Spinal cord (tissue), 10 donors: ENCODE results near the gene DMRT1. TPM values are rescaled to one million over a fixed set of nuclear protein-coding genes. Genes with fewer than 3 reads are reported as not detected.

Experiments
- DNase-seq, 6 donors: peaks; one replicate each; pipeline versions ENCODE4 v3.0.0 to v3.0.0-alpha.2; 2013 to 2015; ENCODE audit warnings: low spot score in 6 of 6, low read depth in 4 of 6
- H3K27ac ChIP-seq: one replicate; pipeline ENCODE4 v1.5.1; 2013; ENCODE audit warnings: low read depth, low read length, control low read depth
- H3K27me3 ChIP-seq: one replicate; pipeline ENCODE4 v1.6.1; 2013; ENCODE audit warnings: low read length; ENCODE audit not compliant: control insufficient read depth, insufficient read depth
- H3K36me3 ChIP-seq: one replicate; pipeline ENCODE4 v1.6.1; 2013; ENCODE audit warnings: low read length; ENCODE audit not compliant: control insufficient read depth, insufficient read depth
- H3K4me1 ChIP-seq: one replicate; pipeline ENCODE4 v1.6.1; 2013; ENCODE audit warnings: low read length; ENCODE audit not compliant: control insufficient read depth, insufficient read depth
- H3K4me3 ChIP-seq: one replicate; pipeline ENCODE4 v1.5.1; 2013; ENCODE audit warnings: low read depth, low read length, control low read depth
- H3K9me3 ChIP-seq: one replicate; pipeline ENCODE4 v1.6.1; 2013; ENCODE audit warnings: low read length; ENCODE audit not compliant: control insufficient read depth, insufficient read depth
- WGBS: methylation state at CpG from one replicate; pipeline ENCODE4 v1.1.5; 2013; ENCODE audit warnings: missing lambda C conversion rate; ENCODE audit not compliant: insufficient coverage; 5-methylcytosine and 5-hydroxymethylcytosine counted together
- polyA plus RNA-seq, 2 donors: library from polyadenylated mRNA; unstranded; fragments of 120-200 nt; gene quantifications; one replicate each; pipeline ENCODE4 v1.2.1, GENCODE V29; 2013; ENCODE audit not compliant: insufficient read length in 2 of 2
- total RNA-seq, 2 donors: library from RNA; depleted of rRNA in 1 of 2; stranded (reverse); fragments of 120-200 nt in 1 of 2; fragments of >200 nt in 1 of 2; gene quantifications; one replicate each; pipeline versions ENCODE4 v1.2.3 to v1.2.4, GENCODE V29; 2013 to 2014
- donor health status: healthy.

DMRT1 gene
- total and polyA plus RNA-seq, 4 donors: 0.11 to 0.14 TPM; not detected in 2

- peak; percentile 33 to 86 (median 42) for DNase-seq
- no peak overlapping the region for H3K27ac ChIP-seq
- H3K4me1 ChIP-seq: peaks cover 6% of the 10 kb centered on the region
- H3K9me3 ChIP-seq: no peaks in the 10 kb centered on the region
- no peaks in the 10 kb centered on the region for H3K36me3 ChIP-seq
- no peaks in the 10 kb centered on the region for H3K27me3 ChIP-seq
- 58% methylated on average over 2 of the region's 8 CpGs for WGBS
- no peak overlapping the region for H3K4me3 ChIP-seq
Observed at GRCh38 chr9:806285-807156, 35.0 kb upstream of the DMRT1 start.

GRCh38 chr9:811106-811531 lies 30.4 kb upstream of the DMRT1 start:
- no peak overlapping the region for H3K4me3 ChIP-seq
- H3K9me3 ChIP-seq: no peaks in the 10 kb centered on the region
- no peak overlapping the region for H3K27ac ChIP-seq
- H3K36me3 ChIP-seq: no peaks in the 10 kb centered on the region
- 81% methylated on average over 3 of the region's 6 CpGs for WGBS
- no peak for DNase-seq
- H3K27me3 ChIP-seq: no peaks in the 10 kb centered on the region
- H3K4me1 ChIP-seq: peaks cover 6% of the 10 kb centered on the region

- Histone ChIP-seq H3K36me3 (no peaks in the 10 kb centered on the region), H3K27me3 (no peaks in the 10 kb centered on the region), H3K9me3 (no peaks in the 10 kb centered on the region), H3K4me3 (no peak overlapping the region), H3K27ac (no peak overlapping the region), H3K4me1 (no peaks in the 10 kb centered on the region)
- 43% methylated on average over 2 of the region's 3 CpGs for WGBS
- peak in 1 of 6 donors; percentile 27 for DNase-seq
Observed at GRCh38 chr9:818958-819357, 22.5 kb upstream of the DMRT1 start.

GRCh38 chr9:826500-827280 lies 14.8 kb upstream of the DMRT1 start:
- H3K27me3 ChIP-seq: no peaks in the 10 kb centered on the region
- no peaks in the 10 kb centered on the region for H3K36me3 ChIP-seq
- no peak overlapping the region for H3K27ac ChIP-seq
- 82% methylated on average over 19 of the region's 26 CpGs for WGBS
- no peak overlapping the region for H3K4me3 ChIP-seq
- no peaks in the 10 kb centered on the region for H3K9me3 ChIP-seq
- no peak for DNase-seq
- H3K4me1 ChIP-seq: no peaks in the 10 kb centered on the region

- H3K9me3 ChIP-seq: no peaks in the 10 kb centered on the region
- peaks cover 58% of the 10 kb centered on the region for H3K27me3 ChIP-seq
- WGBS: 17% methylated on average over 6 of the region's 7 CpGs
Observed at GRCh38 chr9:840343-840742, 1.2 kb upstream of the DMRT1 start.

GRCh38 chr9:842635-843426 lies 1.3 kb downstream of the DMRT1 start:
- H3K36me3 ChIP-seq: no peaks in the 10 kb centered on the region
- no peak overlapping the region for H3K27ac ChIP-seq
- H3K27me3 ChIP-seq: peaks cover 71% of the 10 kb centered on the region
- WGBS: 2% methylated on average over 54 of the region's 61 CpGs
- H3K4me3 ChIP-seq: no peak overlapping the region
- peak in 2 of 6 donors; percentile 28 to 39 for DNase-seq
- H3K9me3 ChIP-seq: no peaks in the 10 kb centered on the region
- H3K4me1 ChIP-seq: peaks cover 22% of the 10 kb centered on the region

More at GRCh38 chr9:840343-840742, 1.2 kb upstream of the DMRT1 start:
- no peak overlapping the region for H3K27ac ChIP-seq
- no peaks in the 10 kb centered on the region for H3K36me3 ChIP-seq
- H3K4me3 ChIP-seq: no peak overlapping the region
- DNase-seq: peak in 1 of 6 donors; percentile 17
- peaks cover 22% of the 10 kb centered on the region for H3K4me1 ChIP-seq

- Histone ChIP-seq H3K27ac (no peak overlapping the region), H3K9me3 (no peaks in the 10 kb centered on the region), H3K4me1 (peaks cover 22% of the 10 kb centered on the region), H3K27me3 (peaks cover 71% of the 10 kb centered on the region), H3K36me3 (no peaks in the 10 kb centered on the region), H3K4me3 (no peak overlapping the region)
- 3% methylated on average over 7 of the region's 12 CpGs for WGBS
- peak in 2 of 6 donors; percentile 18 to 62 for DNase-seq
Observed at GRCh38 chr9:843427-843785, 1.9 kb downstream of the DMRT1 start.

GRCh38 chr9:846852-847251 lies 5.4 kb downstream of the DMRT1 start:
- WGBS: 62% methylated on average over 7 of the region's 7 CpGs
- Histone ChIP-seq H3K36me3 (no peaks in the 10 kb centered on the region), H3K27me3 (peaks cover 48% of the 10 kb centered on the region), H3K4me1 (peaks cover 14% of the 10 kb centered on the region), H3K27ac (no peak overlapping the region), H3K9me3 (no peaks in the 10 kb centered on the region), H3K4me3 (no peak overlapping the region)
- DNase-seq: no peak

- 71% methylated on average over 3 of the region's 6 CpGs for WGBS
- Histone ChIP-seq H3K27me3 (peaks cover 41% of the 10 kb centered on the region), H3K27ac (no peak overlapping the region), H3K9me3 (no peaks in the 10 kb centered on the region), H3K4me1 (peaks cover 8% of the 10 kb centered on the region), H3K4me3 (no peak overlapping the region), H3K36me3 (no peaks in the 10 kb centered on the region)
- DNase-seq: no peak
Observed at GRCh38 chr9:847505-847904, 6.0 kb downstream of the DMRT1 start.
